Limb (tissue), 2 donors: ENCODE data around the gene DHRS9.
A peak's percentile ranks its signal among the peaks of the same experiment; 100 is the strongest.

Experiments
- DNase-seq, 2 donors: peaks; one replicate each; pipeline ENCODE4 v3.0.0-alpha.2; 2016; ENCODE audit errors: extremely low spot score in 2 of 2

The DHRS9 gene

DNA sequence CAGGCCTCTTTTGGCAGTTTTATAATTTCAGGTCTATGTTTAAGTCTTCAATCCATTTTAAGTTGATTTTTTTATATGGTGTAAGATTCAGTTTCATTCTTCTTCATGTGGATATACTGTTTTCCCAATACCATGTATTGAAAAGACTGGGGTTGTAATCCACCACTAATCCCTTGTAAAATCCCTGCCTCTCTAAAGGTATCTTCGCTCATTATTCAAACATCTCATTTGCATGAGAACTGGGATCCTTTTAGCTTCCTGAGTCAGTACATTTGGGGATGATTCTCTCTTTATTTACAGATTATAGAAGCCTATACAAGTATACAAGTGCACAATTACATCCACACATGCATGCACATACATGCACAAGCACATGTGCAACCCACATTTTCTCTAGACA lies 25.3 kb downstream of the DHRS9 start:
- no peak for DNase-seq

DNA sequence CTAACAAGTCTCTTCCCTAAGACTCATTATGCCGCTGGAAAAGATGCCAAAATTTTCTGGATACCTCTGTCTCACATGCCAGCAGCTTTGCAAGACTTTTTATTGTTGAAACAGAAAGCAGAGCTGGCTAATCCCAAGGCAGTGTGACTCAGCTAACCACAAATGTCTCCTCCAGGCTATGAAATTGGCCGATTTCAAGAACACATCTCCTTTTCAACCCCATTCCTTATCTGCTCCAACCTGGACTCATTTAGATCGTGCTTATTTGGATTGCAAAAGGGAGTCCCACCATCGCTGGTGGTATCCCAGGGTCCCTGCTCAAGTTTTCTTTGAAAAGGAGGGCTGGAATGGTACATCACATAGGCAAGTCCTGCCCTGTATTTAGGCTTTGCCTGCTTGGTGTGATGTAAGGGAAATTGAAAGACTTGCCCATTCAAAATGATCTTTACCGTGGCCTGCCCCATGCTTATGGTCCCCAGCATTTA lies 26.3 kb downstream of the DHRS9 start:
- no peak for DNase-seq

GRCh38 chr2:169104848-169105247 lies 35.5 kb downstream of the DHRS9 start:
- no peak for DNase-seq

DNA sequence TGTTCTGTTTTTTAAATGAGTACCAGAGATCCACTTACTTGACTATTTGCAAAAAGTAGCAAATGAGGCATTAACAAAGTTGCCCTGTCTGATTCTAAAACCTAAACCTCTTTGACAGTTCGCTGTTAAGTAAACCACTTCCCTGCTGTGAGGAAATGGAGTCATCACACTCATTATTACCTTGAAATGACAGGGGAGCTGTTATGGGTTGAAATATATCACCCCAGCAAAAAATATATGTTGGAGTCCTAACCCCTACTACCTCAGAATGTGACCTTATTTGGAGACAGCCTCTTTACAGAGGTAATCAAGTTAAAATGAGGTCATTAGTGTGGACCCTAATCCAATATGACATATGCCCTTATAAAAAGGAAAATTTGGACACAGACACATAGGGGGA lies 36.1 kb downstream of the DHRS9 start:
- no peak for DNase-seq

DNA sequence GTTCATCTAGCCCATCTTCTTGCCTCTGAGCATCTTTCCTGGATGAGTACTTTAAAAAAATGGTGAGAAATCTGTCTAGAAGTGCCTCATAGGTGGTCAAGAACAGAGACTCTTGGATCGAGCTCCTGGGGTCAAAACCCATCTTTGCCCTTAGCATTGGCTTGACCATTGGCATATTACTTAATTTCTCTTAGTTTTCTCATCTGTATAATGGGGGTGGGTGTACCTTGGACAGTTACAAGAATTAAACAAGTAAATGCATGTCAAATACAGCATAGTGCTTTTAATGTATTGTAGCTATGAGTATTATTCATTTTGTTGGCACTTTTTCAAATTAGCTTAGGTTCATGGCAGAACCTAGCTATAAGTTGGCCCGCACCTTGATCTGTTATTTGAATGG lies 36.8 kb downstream of the DHRS9 start:
- DNase-seq = no peak

DNA sequence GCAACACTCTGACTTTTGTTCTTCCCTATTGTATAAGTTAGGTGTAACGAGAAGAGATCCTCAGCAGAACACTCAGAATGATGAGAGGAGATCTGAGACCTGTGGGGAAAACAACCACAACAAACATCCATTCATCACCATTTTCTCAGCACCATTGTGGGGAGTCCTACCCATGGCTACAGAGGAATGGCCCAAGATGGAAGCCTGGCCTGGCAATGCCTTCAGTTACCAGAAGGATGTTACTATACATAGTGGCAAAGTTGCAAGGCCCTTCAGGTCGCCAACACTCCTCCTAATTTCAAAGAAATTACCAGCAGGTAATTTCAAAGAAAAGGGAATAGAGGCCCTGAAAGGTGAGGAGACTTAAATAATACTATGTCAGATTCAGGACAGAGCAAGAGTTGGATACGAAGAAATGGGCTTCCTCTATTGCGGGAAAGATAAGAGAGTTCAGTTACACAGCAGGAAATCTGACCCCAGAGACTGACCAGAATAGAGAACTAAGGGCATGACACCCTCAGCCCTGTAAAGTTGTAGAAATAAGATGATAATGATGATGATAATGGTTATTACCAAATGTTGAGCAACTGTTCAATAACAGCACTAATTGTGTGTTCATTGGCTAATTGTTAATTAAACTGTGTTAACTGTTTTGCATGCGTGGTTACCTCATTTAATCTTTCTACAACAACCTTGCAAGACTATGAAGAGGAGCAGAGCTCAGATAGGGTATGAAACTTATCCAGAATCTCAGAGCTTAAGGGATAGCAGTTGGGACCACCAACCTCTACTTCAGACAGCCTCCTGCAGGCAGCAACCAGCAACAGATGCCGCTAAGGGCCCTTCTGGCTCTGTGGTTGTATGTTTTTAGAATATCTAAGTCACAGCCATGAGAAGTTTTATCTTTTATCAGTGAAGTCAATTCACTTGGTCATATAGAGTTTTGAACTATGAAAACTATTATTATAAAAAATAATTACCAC lies 37.5 kb downstream of the DHRS9 start:
- no peak for DNase-seq

GRCh38 chr2:169107645-169108044 lies 38.3 kb downstream of the DHRS9 start:
- DNase-seq = no peak

DNA sequence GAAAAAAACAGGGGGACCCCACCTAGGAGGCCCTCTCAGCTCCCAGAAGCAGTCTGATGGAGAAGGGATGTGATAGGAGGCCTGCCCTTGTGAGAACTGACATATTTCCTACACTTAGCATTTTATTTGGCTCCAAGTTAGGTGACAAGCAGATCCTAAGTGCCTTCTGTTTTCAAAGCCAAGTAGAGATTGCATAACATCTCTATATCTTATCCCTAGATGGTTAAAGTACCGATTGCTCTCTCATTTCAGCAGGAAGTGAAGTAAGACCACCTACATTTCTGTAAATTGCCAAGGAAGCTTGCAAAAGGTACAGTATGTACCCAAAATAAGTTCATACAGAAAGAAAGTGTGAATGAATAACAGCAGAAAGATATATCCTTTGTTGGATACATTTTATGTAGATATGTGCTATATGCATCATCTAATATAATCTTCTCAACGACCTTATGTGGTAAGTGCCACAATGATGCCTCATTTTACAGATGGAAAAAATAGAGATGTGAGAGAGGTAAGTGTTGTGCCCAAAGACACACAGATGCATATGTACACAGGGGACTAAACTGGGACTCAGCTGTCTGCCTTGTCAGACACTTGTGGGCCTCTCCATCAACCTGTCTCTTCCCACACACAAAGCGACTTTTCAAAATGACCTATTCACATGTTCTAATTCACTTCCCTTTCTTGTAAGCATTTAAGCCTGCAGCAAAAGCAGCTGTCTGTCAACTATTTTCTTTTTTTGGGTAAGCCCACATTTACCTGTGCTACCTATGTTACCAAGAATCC lies 38.9 kb downstream of the DHRS9 start:
- no peak for DNase-seq

DNA sequence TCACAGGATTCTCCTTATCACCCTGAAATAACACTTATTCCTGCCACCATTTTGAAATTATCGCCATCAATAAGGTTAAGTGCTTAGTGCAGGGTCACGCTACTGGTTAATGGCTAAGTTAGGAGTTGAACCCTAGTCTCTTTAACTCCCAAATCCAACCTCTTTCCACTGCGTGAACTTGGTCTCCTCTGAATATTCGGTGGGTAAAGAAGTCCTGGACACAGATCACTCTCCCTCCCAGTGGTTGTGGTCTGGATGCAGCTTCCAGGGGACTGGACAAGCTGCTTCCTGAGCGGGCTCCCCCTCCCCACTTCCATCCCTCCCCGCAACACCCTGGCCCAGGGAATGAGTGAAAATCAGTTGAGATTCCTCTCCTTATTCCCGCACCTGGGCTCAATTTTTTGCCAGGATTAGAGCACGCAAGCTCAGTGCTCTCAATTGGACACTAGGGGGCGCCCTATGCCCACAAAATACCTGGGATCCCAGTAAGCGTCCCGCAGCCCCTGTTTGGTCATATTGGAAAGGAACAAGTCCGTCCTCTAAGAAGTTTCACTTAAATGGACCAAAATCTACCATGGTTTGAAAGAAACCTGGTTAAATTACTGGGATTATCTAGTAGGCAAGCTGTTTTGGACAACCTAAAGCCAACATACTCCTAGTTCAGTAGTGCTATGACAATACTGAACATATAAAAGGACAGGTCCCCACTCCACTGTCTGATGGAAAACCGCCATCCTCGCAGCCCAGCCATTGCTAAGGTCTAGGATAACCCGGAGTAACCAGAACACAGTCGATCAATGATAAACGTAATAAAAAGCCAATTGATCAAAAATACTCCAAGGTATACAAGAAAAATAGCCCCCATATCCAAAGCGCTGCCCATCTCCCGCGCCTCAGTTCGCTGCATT lies 40.4 kb downstream of the DHRS9 start:
- peak; percentile 76 to 85 for DNase-seq

- DNase-seq = no peak
Observed at GRCh38 chr2:169110419-169110818, 41.1 kb downstream of the DHRS9 start.

DNA sequence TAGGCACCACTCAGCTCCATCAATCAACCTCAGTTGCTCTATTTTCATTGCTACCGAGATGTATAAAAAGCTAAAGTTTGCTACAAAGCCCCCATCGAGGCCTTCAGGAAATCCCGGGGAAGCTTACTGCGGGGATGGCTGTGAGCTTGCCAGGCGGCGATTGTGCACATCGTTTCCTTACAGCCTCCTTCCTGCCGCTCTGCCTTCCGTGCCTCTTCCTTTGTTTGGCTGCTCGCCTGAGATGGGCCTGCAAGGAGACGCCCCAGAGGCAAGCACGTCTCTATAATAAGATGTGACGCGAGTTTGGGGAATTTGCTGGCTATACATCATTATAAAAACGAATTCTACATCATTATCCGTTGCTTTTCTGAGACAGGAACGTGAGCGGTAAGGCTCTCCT lies 41.6 kb downstream of the DHRS9 start:
- no peak for DNase-seq

- DNase-seq = no peak
Observed at GRCh38 chr2:169112841-169113240, 43.5 kb downstream of the DHRS9 start.

DNA sequence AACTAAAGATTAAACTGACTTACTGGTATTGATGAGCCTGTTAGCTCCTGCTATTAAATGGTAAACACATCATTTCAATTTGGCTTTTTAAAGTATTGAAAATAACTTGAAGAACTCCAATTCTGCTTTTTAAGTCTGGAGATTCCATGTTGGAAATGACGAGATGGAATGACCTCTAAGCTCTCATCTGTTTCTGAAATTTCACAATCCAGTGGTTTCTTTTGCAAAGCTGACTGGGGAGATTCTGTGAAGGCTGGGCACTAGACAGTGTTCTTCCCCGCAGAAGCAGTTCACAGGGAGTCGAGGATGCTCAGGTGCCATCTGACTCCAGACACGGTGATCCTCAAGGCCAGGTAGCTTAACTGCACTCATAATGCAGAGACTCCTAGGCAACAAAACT lies 44.7 kb downstream of the DHRS9 start:
- DNase-seq = no peak

GRCh38 chr2:169116327-169116726 lies 47.0 kb downstream of the DHRS9 start:
- no peak for DNase-seq

DNA sequence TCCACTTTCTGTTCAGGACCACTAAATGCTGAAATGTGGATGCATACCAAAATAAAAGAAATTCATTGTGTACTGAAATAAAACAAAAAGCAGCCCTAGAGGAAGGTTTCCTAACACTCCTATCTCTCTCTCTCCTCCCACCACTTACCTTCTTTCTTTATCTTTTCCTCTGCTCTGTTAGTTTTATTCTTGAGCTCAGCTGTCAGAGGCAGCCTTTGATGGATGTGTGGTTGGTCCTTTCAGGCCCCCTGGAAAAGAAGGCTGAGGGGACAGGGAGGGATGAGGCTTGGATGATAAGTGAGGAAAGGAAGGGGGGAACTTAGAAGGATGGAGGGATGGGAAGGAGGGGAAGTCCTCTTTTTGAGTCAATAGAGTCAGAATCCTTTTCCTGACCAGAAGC lies 47.6 kb downstream of the DHRS9 start:
- no peak for DNase-seq

GRCh38 chr2:169118060-169118459 lies 48.7 kb downstream of the DHRS9 start:
- no peak for DNase-seq

- no peak for DNase-seq
Observed at GRCh38 chr2:169119123-169119760, 49.9 kb downstream of the DHRS9 start.

- DNase-seq = no peak
Observed at GRCh38 chr2:169119851-169120250, 50.5 kb downstream of the DHRS9 start.

DNA sequence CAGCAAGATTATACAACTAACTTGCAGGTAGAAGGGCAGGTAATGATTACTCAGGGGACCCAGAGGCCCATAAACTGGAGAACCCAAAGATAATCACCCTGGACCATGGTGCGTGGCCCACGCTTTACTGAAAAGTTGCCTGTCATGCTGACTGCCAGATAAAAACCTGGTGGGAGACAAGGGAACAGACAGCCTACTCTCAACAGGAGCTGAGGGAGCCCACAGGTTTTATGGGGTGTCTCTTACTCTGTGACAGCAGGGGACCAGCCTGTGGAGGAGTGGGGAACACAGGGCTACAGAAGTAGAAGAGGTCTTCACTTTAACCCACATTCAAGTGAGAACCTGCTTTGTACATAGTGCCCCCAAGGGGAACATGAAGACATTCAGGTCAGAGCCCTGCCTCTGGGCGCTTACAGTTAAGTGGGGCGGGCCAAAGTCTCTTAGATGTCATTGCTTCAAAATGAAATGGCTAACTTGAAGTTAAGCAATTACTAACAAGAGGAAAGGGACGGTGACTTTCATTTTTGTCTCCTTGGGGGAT lies 60.4 kb downstream of the DHRS9 start:
- DNase-seq = no peak
